ENCODE measurements around the gene PIK3R5.

Gene PIK3R5

DNA sequence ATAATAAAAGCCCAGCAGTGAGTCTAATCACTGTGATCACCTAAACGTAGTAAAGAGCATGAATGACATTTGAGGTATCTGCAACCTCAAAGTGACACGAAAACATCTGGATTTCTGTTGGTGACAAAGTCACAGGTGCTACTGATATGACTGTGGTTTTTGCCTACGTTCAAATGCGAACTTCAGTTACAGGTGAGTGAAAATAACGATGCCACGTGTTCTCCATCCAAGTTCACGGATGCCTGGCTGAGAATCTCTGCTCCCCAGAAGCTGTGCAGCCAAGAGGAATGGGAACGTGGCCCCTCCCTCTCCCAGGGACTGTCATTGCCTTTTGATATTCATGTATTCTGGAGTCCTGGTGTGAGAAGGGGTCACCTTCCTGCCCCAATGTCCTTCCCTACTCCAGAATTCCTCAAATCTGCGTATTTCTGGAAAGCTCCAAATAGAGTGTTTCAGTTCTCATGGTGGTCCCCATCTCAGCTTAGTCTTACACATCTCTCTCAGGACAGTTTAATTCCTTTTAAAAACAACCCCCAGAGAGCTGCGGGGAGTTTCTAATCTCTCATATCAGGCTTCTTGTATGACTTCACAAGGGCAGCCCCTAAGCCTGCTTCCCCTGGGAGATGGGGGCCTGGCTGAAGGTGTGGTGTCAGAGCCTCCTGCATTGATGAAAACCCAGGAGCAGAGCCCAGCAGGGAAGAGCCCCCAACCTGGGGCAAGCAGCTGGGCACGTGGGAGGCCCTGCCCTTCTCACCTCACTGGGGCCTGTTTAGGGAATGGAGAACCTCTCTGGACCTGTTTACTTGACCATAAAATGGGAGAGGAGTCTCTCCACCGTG lies 25.8 kb downstream of the PIK3R5 start:
- intact Hi-C loops (cut with micrococcal nuclease): no loop called here

DNA sequence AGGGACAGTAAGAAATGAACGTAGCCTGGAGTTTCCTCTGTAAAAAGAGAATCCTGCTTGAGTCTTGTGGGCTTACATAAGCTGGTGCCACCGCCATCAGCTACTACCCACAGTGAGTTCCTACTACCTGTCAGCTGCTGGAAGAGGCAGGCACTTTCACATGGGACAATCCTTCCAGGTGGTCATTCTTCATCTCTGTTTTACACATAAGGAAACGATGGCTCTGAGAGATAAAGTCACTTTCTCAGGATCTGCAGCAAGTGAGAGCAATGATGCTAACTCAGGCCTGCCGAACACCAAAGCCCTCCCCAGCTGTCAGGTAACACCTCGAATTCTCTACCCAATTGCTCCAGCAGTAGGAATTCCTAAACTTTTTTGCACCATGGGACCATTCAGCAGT lies 26.6 kb downstream of the PIK3R5 start:
- intact Hi-C loops (cut with micrococcal nuclease): no loop called here

More for the DNA sequence above, 25.8 kb downstream of the PIK3R5 start:
- no peak overlapping the region for H3K4me3 Mint-ChIP-seq
- H3K36me3 Mint-ChIP-seq (ENCODE audit: low read depth): peaks cover 89% of the 10 kb centered on the region
- H3K4me1 Mint-ChIP-seq (ENCODE audit: low read depth): peaks cover 88% of the 10 kb centered on the region
- H3K27me3 Mint-ChIP-seq: no peaks in the 10 kb centered on the region
- no peaks in the 10 kb centered on the region for H3K9me3 Mint-ChIP-seq
- H3K27ac Mint-ChIP-seq: peak overlapping the region; percentile 84

GRCh38 chr17:8935191-8935590 lies 30.3 kb downstream of the PIK3R5 start:
- Mint-ChIP-seq H3K4me1 (ENCODE audit: low read depth) (peaks cover 69% of the 10 kb centered on the region), H3K36me3 (ENCODE audit: low read depth) (peaks cover 47% of the 10 kb centered on the region), H3K27me3 (no peaks in the 10 kb centered on the region), H3K4me3 (peak overlapping the region; percentile 7), H3K9me3 (peaks cover 10% of the 10 kb centered on the region), H3K27ac (peak overlapping the region; percentile 89)
- intact Hi-C loops (cut with micrococcal nuclease): no loop called here

More for the DNA sequence above, 26.6 kb downstream of the PIK3R5 start:
- H3K4me1 Mint-ChIP-seq (ENCODE audit: low read depth): peaks cover 83% of the 10 kb centered on the region
- H3K27ac Mint-ChIP-seq: no peak overlapping the region
- H3K9me3 Mint-ChIP-seq: no peaks in the 10 kb centered on the region
- peaks cover 84% of the 10 kb centered on the region for H3K36me3 Mint-ChIP-seq (ENCODE audit: low read depth)
- H3K27me3 Mint-ChIP-seq: no peaks in the 10 kb centered on the region
- no peak overlapping the region for H3K4me3 Mint-ChIP-seq

DNA sequence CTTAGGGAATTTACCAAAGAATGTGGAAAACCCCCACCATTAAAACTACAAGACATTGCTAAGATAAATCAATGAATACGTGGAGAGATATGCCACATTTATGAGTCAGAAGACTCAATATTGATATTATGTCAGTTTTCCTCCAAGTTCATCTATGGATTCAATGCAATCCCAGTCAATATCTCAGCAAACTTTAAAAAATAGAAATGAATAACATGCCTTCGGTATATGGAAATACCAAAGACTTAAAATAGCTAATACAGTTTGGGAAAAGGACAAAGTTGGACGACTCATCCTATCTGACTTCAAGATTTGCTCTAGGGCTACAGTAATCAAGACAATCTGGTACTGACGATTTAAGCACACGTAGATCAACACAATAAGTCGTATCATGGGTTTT lies 31.2 kb downstream of the PIK3R5 start:
- Mint-ChIP-seq H3K9me3 (peaks cover 10% of the 10 kb centered on the region), H3K4me3 (no peak overlapping the region), H3K27ac (peak overlapping the region; percentile 89), H3K4me1 (ENCODE audit: low read depth) (peaks cover 69% of the 10 kb centered on the region), H3K36me3 (ENCODE audit: low read depth) (peaks cover 38% of the 10 kb centered on the region), H3K27me3 (no peaks in the 10 kb centered on the region)
- intact Hi-C loops (cut with micrococcal nuclease): no loop called here

DNA sequence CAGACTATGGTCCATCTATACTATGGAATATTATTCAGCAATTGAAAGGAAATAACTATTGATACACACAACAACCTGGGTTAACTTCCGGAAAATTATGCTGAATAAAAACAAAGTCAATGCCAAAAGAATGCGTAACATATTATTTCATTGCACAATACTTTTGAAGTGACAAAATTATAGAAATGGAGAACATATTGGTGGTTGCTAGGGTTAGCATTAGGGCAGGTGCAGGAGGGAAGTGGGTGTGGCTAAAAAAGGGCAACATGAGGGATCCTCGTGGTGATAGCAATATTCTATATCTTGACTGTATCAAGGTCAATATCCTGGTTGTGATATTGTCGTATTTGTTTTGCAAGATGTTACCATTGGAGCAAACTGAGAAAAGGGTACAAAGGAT lies 34.9 kb downstream of the PIK3R5 start:
- Mint-ChIP-seq H3K9me3 (peaks cover 10% of the 10 kb centered on the region), H3K36me3 (ENCODE audit: low read depth) (peaks cover 9% of the 10 kb centered on the region), H3K4me3 (no peak overlapping the region), H3K27me3 (no peaks in the 10 kb centered on the region), H3K4me1 (ENCODE audit: low read depth) (peaks cover 37% of the 10 kb centered on the region), H3K27ac (peak overlapping the region; percentile 66)
- intact Hi-C loops (cut with micrococcal nuclease): no loop called here

- H3K36me3 Mint-ChIP-seq (ENCODE audit: low read depth): no peaks in the 10 kb centered on the region
- H3K4me1 Mint-ChIP-seq (ENCODE audit: low read depth): peaks cover 25% of the 10 kb centered on the region
- peaks cover 10% of the 10 kb centered on the region for H3K9me3 Mint-ChIP-seq
- H3K27ac Mint-ChIP-seq: peak overlapping the region; percentile 61
- no peaks in the 10 kb centered on the region for H3K27me3 Mint-ChIP-seq
- intact Hi-C loops (cut with micrococcal nuclease): no loop called here
- H3K4me3 Mint-ChIP-seq: no peak overlapping the region
These were observed 37.2 kb downstream of the PIK3R5 start for GRCh38 chr17:8928347-8928746.

GRCh38 chr17:8927395-8927794 lies 38.1 kb downstream of the PIK3R5 start:
- H3K4me1 Mint-ChIP-seq (ENCODE audit: low read depth): peaks cover 25% of the 10 kb centered on the region
- peaks cover 10% of the 10 kb centered on the region for H3K9me3 Mint-ChIP-seq
- intact Hi-C loops (cut with micrococcal nuclease): no loop called here

DNA sequence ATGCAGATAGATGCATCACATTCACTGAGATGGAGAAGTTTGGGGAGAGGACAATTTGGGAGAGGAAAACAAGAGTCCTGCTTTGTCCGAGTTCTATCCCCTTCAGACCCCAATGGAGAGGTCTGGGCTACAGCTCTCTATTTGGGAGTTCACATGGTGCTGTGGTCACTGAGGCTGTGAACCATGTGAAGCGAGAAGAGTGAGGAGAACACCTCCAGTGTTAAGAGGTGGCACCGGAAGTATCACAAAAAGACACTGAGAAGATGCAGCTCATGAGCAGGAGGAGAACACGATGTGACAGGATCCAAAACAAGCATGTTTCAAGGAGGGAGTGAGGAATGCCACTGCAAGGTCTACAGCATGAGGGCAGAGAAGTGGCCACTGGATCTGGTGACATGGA lies 39.7 kb downstream of the PIK3R5 start:
- no peaks in the 10 kb centered on the region for H3K27me3 Mint-ChIP-seq
- H3K4me1 Mint-ChIP-seq (ENCODE audit: low read depth): peaks cover 12% of the 10 kb centered on the region
- no peak overlapping the region for H3K4me3 Mint-ChIP-seq
- no peak overlapping the region for H3K27ac Mint-ChIP-seq
- H3K36me3 Mint-ChIP-seq (ENCODE audit: low read depth): no peaks in the 10 kb centered on the region
- no peaks in the 10 kb centered on the region for H3K9me3 Mint-ChIP-seq
- intact Hi-C loops (cut with micrococcal nuclease): no loop called here

More at GRCh38 chr17:8927395-8927794, 38.1 kb downstream of the PIK3R5 start:
- no peaks in the 10 kb centered on the region for H3K27me3 Mint-ChIP-seq
- H3K27ac Mint-ChIP-seq: no peak overlapping the region
- H3K4me3 Mint-ChIP-seq: no peak overlapping the region
- no peaks in the 10 kb centered on the region for H3K36me3 Mint-ChIP-seq (ENCODE audit: low read depth)

- H3K4me3 Mint-ChIP-seq: no peak overlapping the region
These were observed 40.4 kb downstream of the PIK3R5 start for GRCh38 chr17:8925141-8925540.

GRCh38 chr17:8924595-8924994 lies 40.9 kb downstream of the PIK3R5 start:
- Mint-ChIP-seq H3K36me3 (ENCODE audit: low read depth) (peaks cover 8% of the 10 kb centered on the region), H3K27me3 (no peaks in the 10 kb centered on the region), H3K9me3 (no peaks in the 10 kb centered on the region), H3K4me3 (no peak overlapping the region), H3K27ac (no peak overlapping the region), H3K4me1 (ENCODE audit: low read depth) (peaks cover 10% of the 10 kb centered on the region)
- intact Hi-C loops (cut with micrococcal nuclease): loop anchor here (5.0 kb wide), 1 partner anchor 43 kb away; the partner anchor contains the start of gene PIK3R5

More at GRCh38 chr17:8925141-8925540, 40.4 kb downstream of the PIK3R5 start:
- Mint-ChIP-seq H3K36me3 (ENCODE audit: low read depth) (peaks cover 2% of the 10 kb centered on the region), H3K27me3 (no peaks in the 10 kb centered on the region), H3K9me3 (no peaks in the 10 kb centered on the region), H3K27ac (no peak overlapping the region), H3K4me1 (ENCODE audit: low read depth) (peaks cover 10% of the 10 kb centered on the region)
- intact Hi-C loops (cut with micrococcal nuclease): no loop called here

DNA sequence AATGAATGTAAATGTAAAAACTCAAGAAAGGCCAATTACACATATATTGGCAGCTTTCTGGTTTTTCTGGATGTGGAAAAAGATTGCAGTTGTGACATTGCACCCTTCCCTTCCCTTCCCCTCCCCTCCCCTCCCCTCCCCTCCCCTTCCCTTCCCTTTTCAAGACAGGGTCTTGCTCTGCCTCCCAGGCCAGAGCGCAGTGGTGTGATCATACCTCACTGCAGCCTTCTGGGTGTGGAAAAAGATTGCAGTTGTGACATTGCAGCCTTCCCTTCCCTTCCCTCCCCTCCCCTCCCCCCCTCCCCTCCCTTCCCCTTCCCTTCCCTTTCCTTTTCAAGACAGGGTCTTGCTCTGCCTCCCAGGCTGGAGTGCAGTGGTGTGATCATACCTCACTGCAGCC lies 41.7 kb downstream of the PIK3R5 start:
- H3K4me1 Mint-ChIP-seq (ENCODE audit: low read depth): peaks cover 16% of the 10 kb centered on the region
- H3K4me3 Mint-ChIP-seq: peak overlapping the region; percentile 34
- H3K27me3 Mint-ChIP-seq: no peaks in the 10 kb centered on the region
- intact Hi-C loops (cut with micrococcal nuclease): loop anchor here (2.0 to 5.0 kb wide), 2 partner anchors 31 to 44 kb away; partner anchors contain the start of gene PIK3R5
- peaks cover 16% of the 10 kb centered on the region for H3K36me3 Mint-ChIP-seq (ENCODE audit: low read depth)
- H3K27ac Mint-ChIP-seq: no peak overlapping the region
- no peaks in the 10 kb centered on the region for H3K9me3 Mint-ChIP-seq

- no peaks in the 10 kb centered on the region for H3K9me3 Mint-ChIP-seq
- no peaks in the 10 kb centered on the region for H3K27me3 Mint-ChIP-seq
- H3K36me3 Mint-ChIP-seq (ENCODE audit: low read depth): peaks cover 25% of the 10 kb centered on the region
- H3K4me1 Mint-ChIP-seq (ENCODE audit: low read depth): peaks cover 18% of the 10 kb centered on the region
- intact Hi-C loops (cut with micrococcal nuclease): loop anchor here (2.0 to 5.0 kb wide), 2 partner anchors 32 to 44 kb away; partner anchors contain the start of gene PIK3R5
- H3K27ac Mint-ChIP-seq: no peak overlapping the region
- H3K4me3 Mint-ChIP-seq: peak overlapping the region; percentile 69
These were observed 42.6 kb downstream of the PIK3R5 start for GRCh38 chr17:8922928-8923327.

- Mint-ChIP-seq H3K4me3 (peak overlapping the region; percentile 69), H3K27me3 (no peaks in the 10 kb centered on the region), H3K4me1 (ENCODE audit: low read depth) (peaks cover 22% of the 10 kb centered on the region), H3K27ac (no peak overlapping the region), H3K9me3 (no peaks in the 10 kb centered on the region), H3K36me3 (ENCODE audit: low read depth) (peaks cover 29% of the 10 kb centered on the region)
- intact Hi-C loops (cut with micrococcal nuclease): loop anchor here (2.0 to 5.0 kb wide), 2 partner anchors 32 to 45 kb away; partner anchors contain the start of gene PIK3R5
These were observed 43.1 kb downstream of the PIK3R5 start for GRCh38 chr17:8922451-8922850.

DNA sequence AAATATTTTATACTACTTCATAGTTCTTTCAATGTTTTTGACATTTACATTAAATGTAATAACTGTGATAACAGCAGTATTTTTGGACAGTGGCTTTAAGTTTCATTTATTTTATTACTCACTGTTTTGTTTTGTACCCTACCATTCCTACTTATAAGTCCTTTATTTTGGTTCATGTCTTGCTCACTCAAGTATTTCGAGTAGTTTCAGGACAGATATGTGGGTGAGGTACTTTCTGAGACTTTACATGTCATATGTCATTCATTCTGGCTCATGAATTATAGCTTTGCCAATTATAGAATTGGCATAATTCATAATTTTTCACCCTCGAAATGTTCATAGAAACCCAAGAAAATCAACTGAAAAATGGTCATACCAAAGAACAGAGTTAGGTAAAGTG lies 44.4 kb downstream of the PIK3R5 start:
- no peaks in the 10 kb centered on the region for H3K27me3 Mint-ChIP-seq
- intact Hi-C loops (cut with micrococcal nuclease): loop anchor here (5.0 kb wide), 1 partner anchor 46 kb away; the partner anchor contains the start of gene PIK3R5
- H3K36me3 Mint-ChIP-seq (ENCODE audit: low read depth): peaks cover 42% of the 10 kb centered on the region
- no peaks in the 10 kb centered on the region for H3K9me3 Mint-ChIP-seq
- H3K4me3 Mint-ChIP-seq: no peak overlapping the region
- H3K4me1 Mint-ChIP-seq (ENCODE audit: low read depth): peaks cover 34% of the 10 kb centered on the region
- no peak overlapping the region for H3K27ac Mint-ChIP-seq

Data from dendritic cell treated with granulocyte-macrophage colony-stimulating factor and Interleukin-4, amounts not matched to agents 40 ng/mL and 50 ng/mL, for 4 days (primary cell).